Psoas muscle (tissue), 8 donors: ENCODE measurements around the gene FAM228A. TPM values are rescaled to one million over a fixed set of nuclear protein-coding genes. Genes with fewer than 3 reads are reported as not detected.

Experiments used
- ATAC-seq, 4 donors: fragments of 200-7000 bp; cut with Tn5 transposase; one replicate each; pipeline ENCODE4 v1.9.1; 2020; ENCODE audit warnings: moderate library complexity in 3 of 4, mild to moderate bottlenecking in 2 of 4
- DNase-seq, 2 donors: peaks; one replicate each; pipeline ENCODE4 v3.0.0-alpha.2; 2020
- H3K27ac ChIP-seq: fragments of 200-600 bp; one replicate; pipeline ENCODE4 v1.8.0; 2022
- H3K27me3 ChIP-seq, 3 donors: fragments of 200-600 bp in 1 of 3; one replicate each; pipeline versions ENCODE4 v1.6.1 to v1.8.0; 2013 to 2022; ENCODE audit warnings: low read length in 2 of 3, mild to moderate bottlenecking in 2 of 3, moderate library complexity in 1 of 3; ENCODE audit not compliant: insufficient read depth in 3 of 3
- H3K36me3 ChIP-seq, 2 donors: fragments of 200-600 bp in 1 of 2; one replicate each; pipeline versions ENCODE4 v1.6.1 to v1.8.0; 2013 to 2022; ENCODE audit warnings: low read depth in 1 of 2, mild to moderate bottlenecking in 1 of 2, moderate library complexity in 1 of 2; ENCODE audit not compliant: insufficient read depth in 1 of 2
- H3K4me1 ChIP-seq: fragments of 200-600 bp; one replicate; pipeline ENCODE4 v1.8.0; 2022
- H3K4me3 ChIP-seq: fragments of 200-600 bp; one replicate; pipeline ENCODE4 v1.8.0; 2022; ENCODE audit warnings: mild to moderate bottlenecking
- H3K9me3 ChIP-seq: fragments of 200-600 bp; one replicate; pipeline ENCODE4 v1.8.0; 2022
- CTCF ChIP-seq: fragments of 200-600 bp; IDR thresholded peaks from one replicate; pipeline ENCODE4 v1.8.0; 2022; ENCODE audit warnings: antibody characterized with exemption
- WGBS, 3 donors: extraction: QIAGEN DNeasy Blood & Tissue Kit; methylation state at CpG; one replicate each; pipeline versions ENCODE4 v1.1.6 to v1.1.7; 2013; 5-methylcytosine and 5-hydroxymethylcytosine counted together
- intact Hi-C, 2 donors: fragments of 100-400 bp; cut with DNase I; formaldehyde crosslinking; loops; one replicate each; pipeline versions ENCODE4 v1.11.0 to v1.14.2; 2022
- polyA plus RNA-seq, 3 donors: library from polyadenylated mRNA; stranded (reverse); fragments of 200-250 nt; gene quantifications; one replicate each; pipeline ENCODE4 v1.2.3, GENCODE V29; 2013
- total RNA-seq, 4 donors: library from RNA; stranded (reverse); fragmentation: NEBNext Ultra II Directional in 2 of 4; extraction: Animal tissue kit (Norgen Biotek cat#: 25700) in 2 of 4; gene quantifications; one replicate each; pipeline versions ENCODE4 v1.2.1 to v1.2.4, GENCODE V29; 2021 to 2023
- donor health status: healthy with polysubstance abuse.
- donor health status: DM: no; HTN: no; CAD: no; lungs with moderate emphysema.
- donor health status: Bipolar disorder and iron deficiency.
- donor health status: healthy.
- donor health status: DM: yes; HTN: yes; CAD: no.
- donor health status: DM: no; HTN: no; CAD: no.
- donor health status: DM: no; HTN: no; CAD: no.
- donor health status: DM: yes; HTN: yes; CAD: no.

FAM228A gene
- total and polyA plus RNA-seq, 7 donors, result 0.04 to 0.69 (median 0.37) TPM; not detected in 1

GRCh38 chr2:24208490-24208889 lies 33.6 kb downstream of the FAM228A start:
- Histone ChIP-seq H3K27me3 (no peaks in the 10 kb centered on the region), H3K27ac (no peak overlapping the region), H3K4me1 (no peaks in the 10 kb centered on the region), H3K36me3 (peaks cover 4 to 97% of the 10 kb centered on the region in 2 donors), H3K9me3 (no peaks in the 10 kb centered on the region), H3K4me3 (no peak overlapping the region)
- no peak for DNase-seq
- 95 to 96% (median 95%) methylated on average over 15 to 16 of the region's 16 CpGs for WGBS, 3 donors
- intact Hi-C loops, result no loop called here
- no peak for ATAC-seq
- TF ChIP-seq CTCF, result no peak

DNA sequence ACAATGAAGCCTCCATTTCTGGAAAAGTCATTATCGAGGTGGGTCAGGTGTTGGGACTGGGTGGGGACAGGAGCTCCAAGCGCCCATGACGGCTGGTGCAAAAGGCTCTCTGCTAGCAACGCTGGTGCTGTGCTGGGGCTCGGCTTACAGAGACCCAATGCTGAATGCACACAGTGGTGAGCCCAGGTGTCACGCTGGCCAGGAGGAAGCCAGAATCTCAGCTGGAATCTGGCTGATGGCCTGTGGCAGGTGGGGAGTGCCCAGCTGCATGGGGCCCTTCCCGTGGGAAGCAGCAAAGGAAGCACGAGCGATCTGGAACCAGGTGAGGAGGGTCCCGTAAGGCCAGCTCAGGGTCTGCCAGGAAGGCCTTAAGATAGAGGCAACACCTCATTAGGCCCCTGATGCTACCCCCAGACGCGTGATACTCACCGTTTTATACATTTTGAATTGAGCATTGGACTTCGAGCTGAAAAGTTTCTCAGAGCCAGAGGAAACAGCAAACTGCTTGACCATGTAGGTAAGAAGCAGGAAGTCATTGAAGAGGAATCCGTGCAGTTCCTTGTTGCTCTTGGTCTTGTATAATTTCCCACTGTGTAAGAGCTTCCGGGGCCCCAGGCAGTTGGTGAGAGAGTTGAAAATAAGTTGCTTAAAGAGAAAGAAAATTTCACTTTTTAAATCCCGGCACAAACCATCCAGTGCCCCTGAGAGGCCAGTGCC lies 34.7 kb downstream of the FAM228A start:
- H3K27me3 ChIP-seq, result no peaks in the 10 kb centered on the region
- no peak overlapping the region for H3K4me3 ChIP-seq
- intact Hi-C loops, result no loop called here
- no peak overlapping the region for H3K27ac ChIP-seq
- 80 to 82% (median 82%) methylated on average over 17 of the region's 17 CpGs for WGBS, 3 donors
- H3K36me3 ChIP-seq, result peaks cover 4 to 96% of the 10 kb centered on the region in 2 donors
- H3K9me3 ChIP-seq, result no peaks in the 10 kb centered on the region
- ATAC-seq (no peak), DNase-seq (no peak)
- no peak for TF ChIP-seq CTCF
- H3K4me1 ChIP-seq, result no peaks in the 10 kb centered on the region

GRCh38 chr2:24210106-24210455 lies 35.2 kb downstream of the FAM228A start:
- Histone ChIP-seq H3K27me3 (no peaks in the 10 kb centered on the region), H3K36me3 (peaks cover 4 to 96% of the 10 kb centered on the region in 2 donors), H3K9me3 (no peaks in the 10 kb centered on the region), H3K4me1 (no peaks in the 10 kb centered on the region), H3K27ac (no peak overlapping the region), H3K4me3 (no peak overlapping the region)
- ATAC-seq (no peak), DNase-seq (no peak)
- 97 to 100% (median 97%) methylated on average over 2 of the region's 2 CpGs for WGBS, 3 donors
- no peak for TF ChIP-seq CTCF
- intact Hi-C loops, result no loop called here

- Histone ChIP-seq H3K36me3 (peaks cover 4 to 96% of the 10 kb centered on the region in 2 donors), H3K27me3 (no peaks in the 10 kb centered on the region), H3K4me3 (no peak overlapping the region), H3K4me1 (no peaks in the 10 kb centered on the region), H3K27ac (no peak overlapping the region), H3K9me3 (no peaks in the 10 kb centered on the region)
- no peak for TF ChIP-seq CTCF
- DNase-seq, result no peak
- intact Hi-C loops, result no loop called here
- 94 to 96% (median 94%) methylated on average over 21 of the region's 21 CpGs for WGBS, 3 donors
- ATAC-seq, result no peak
Measured at GRCh38 chr2:24210723-24211122, 35.9 kb downstream of the FAM228A start.

- intact Hi-C loops, result no loop called here
- Histone ChIP-seq H3K9me3 (no peaks in the 10 kb centered on the region), H3K27me3 (no peaks in the 10 kb centered on the region), H3K27ac (no peak overlapping the region), H3K4me1 (no peaks in the 10 kb centered on the region), H3K36me3 (peaks cover 4 to 97% of the 10 kb centered on the region in 2 donors), H3K4me3 (no peak overlapping the region)
- TF ChIP-seq CTCF, result no peak
- WGBS, 3 donors, result 73 to 78% (median 73%) methylated on average over 7 of the region's 7 CpGs
- DNase-seq (no peak), ATAC-seq (no peak)
Measured at GRCh38 chr2:24211408-24211807, 36.6 kb downstream of the FAM228A start.
